Measurements from ENCODE around the gene PLXDC2.

The PLXDC2 gene

GRCh38 chr10:19977097-19977521 lies 160.9 kb downstream of the PLXDC2 start:
- H3K9me3 ChIP-seq (ENCODE audit: insufficient read depth, low read depth, low read length): peaks cover 3% of the 10 kb centered on the region
- H2AFZ ChIP-seq (ENCODE audit: low read length): no peak overlapping the region
- no peaks in the 10 kb centered on the region for H3K27me3 ChIP-seq (ENCODE audit: insufficient read depth, low read length, poor library complexity, severe bottlenecking)
- no peak overlapping the region for H3K4me2 ChIP-seq (ENCODE audit: low read depth, low read length, poor library complexity, severe bottlenecking)
- no peaks in the 10 kb centered on the region for H3F3A ChIP-seq (ENCODE audit: low read depth)
- H3K9ac ChIP-seq (ENCODE audit: low read depth, low read length, poor library complexity, severe bottlenecking): no peak overlapping the region
- H3K4me3 ChIP-seq (ENCODE audit: low read length, poor library complexity, severe bottlenecking): no peak overlapping the region
- H3K79me2 ChIP-seq (ENCODE audit: insufficient read depth, low read length): no peaks in the 10 kb centered on the region
- no peaks in the 10 kb centered on the region for H3K4me1 ChIP-seq (ENCODE audit: insufficient read depth, low read length, poor library complexity, severe bottlenecking)
- no peaks in the 10 kb centered on the region for H4K20me1 ChIP-seq (ENCODE audit: insufficient read depth, low read length, poor library complexity, severe bottlenecking)
- H3K36me3 ChIP-seq (ENCODE audit: insufficient read depth, low read length): no peaks in the 10 kb centered on the region
- TF ChIP-seq CTCF (conservative IDR thresholded peaks at IDR 0.05; ENCODE audit: low read length): no peak
- H3K9me2 ChIP-seq (replicated peaks; ENCODE audit: low read depth, low read length): no peaks in the 10 kb centered on the region

- Histone ChIP-seq H3K79me2 (ENCODE audit: insufficient read depth, low read length) (no peaks in the 10 kb centered on the region), H3K4me1 (ENCODE audit: insufficient read depth, low read length, poor library complexity, severe bottlenecking) (no peaks in the 10 kb centered on the region), H3K4me3 (ENCODE audit: low read length, poor library complexity, severe bottlenecking) (no peak overlapping the region)
Measured at GRCh38 chr10:19979628-19980027, 163.4 kb downstream of the PLXDC2 start.

GRCh38 chr10:19983880-19984565 lies 167.8 kb downstream of the PLXDC2 start:
- Histone ChIP-seq H2AFZ (ENCODE audit: low read length) (no peak overlapping the region), H3K4me3 (ENCODE audit: low read length, poor library complexity, severe bottlenecking) (no peak overlapping the region), H3F3A (ENCODE audit: low read depth) (no peaks in the 10 kb centered on the region), H3K27me3 (ENCODE audit: insufficient read depth, low read length, poor library complexity, severe bottlenecking) (no peaks in the 10 kb centered on the region), H3K4me2 (ENCODE audit: low read depth, low read length, poor library complexity, severe bottlenecking) (no peak overlapping the region), H3K36me3 (ENCODE audit: insufficient read depth, low read length) (no peaks in the 10 kb centered on the region), H3K79me2 (ENCODE audit: insufficient read depth, low read length) (no peaks in the 10 kb centered on the region), H3K9me2 (replicated peaks; ENCODE audit: low read depth, low read length) (no peaks in the 10 kb centered on the region), H3K4me1 (ENCODE audit: insufficient read depth, low read length, poor library complexity, severe bottlenecking) (no peaks in the 10 kb centered on the region), H4K20me1 (ENCODE audit: insufficient read depth, low read length, poor library complexity, severe bottlenecking) (no peaks in the 10 kb centered on the region), H3K9ac (ENCODE audit: low read depth, low read length, poor library complexity, severe bottlenecking) (no peak overlapping the region), H3K9me3 (ENCODE audit: insufficient read depth, low read depth, low read length) (no peaks in the 10 kb centered on the region)
- TF ChIP-seq EZH2phosphoT487 (IDR thresholded peaks at IDR 0.05; ENCODE audit: borderline replicate concordance) (no peak), CTCF (conservative IDR thresholded peaks at IDR 0.05; ENCODE audit: low read length) (no peak)

More at GRCh38 chr10:19979628-19980027, 163.4 kb downstream of the PLXDC2 start:
- Histone ChIP-seq H4K20me1 (ENCODE audit: insufficient read depth, low read length, poor library complexity, severe bottlenecking) (no peaks in the 10 kb centered on the region), H3K9ac (ENCODE audit: low read depth, low read length, poor library complexity, severe bottlenecking) (no peak overlapping the region), H3K4me2 (ENCODE audit: low read depth, low read length, poor library complexity, severe bottlenecking) (no peak overlapping the region), H2AFZ (ENCODE audit: low read length) (no peak overlapping the region), H3K9me2 (replicated peaks; ENCODE audit: low read depth, low read length) (no peaks in the 10 kb centered on the region), H3K9me3 (ENCODE audit: insufficient read depth, low read depth, low read length) (no peaks in the 10 kb centered on the region; the same call in 1 of the 2 replicates), H3K36me3 (ENCODE audit: insufficient read depth, low read length) (no peaks in the 10 kb centered on the region), H3K27me3 (ENCODE audit: insufficient read depth, low read length, poor library complexity, severe bottlenecking) (no peaks in the 10 kb centered on the region), H3F3A (ENCODE audit: low read depth) (no peaks in the 10 kb centered on the region)
- TF ChIP-seq CTCF (conservative IDR thresholded peaks at IDR 0.05; ENCODE audit: low read length): no peak
- TF ChIP-seq EZH2phosphoT487 (IDR thresholded peaks at IDR 0.05; ENCODE audit: borderline replicate concordance): no peak

Data from Loucy (cell line).